Subcutaneous abdominal adipose tissue (tissue), 5 donors: ENCODE measurements around the gene COL18A1.

ENCODE experiments used
- H3K27ac ChIP-seq: one replicate; pipeline ENCODE4 v1.7.0; 2013; ENCODE audit warnings: low read depth, mild to moderate bottlenecking, inconsistent platforms, low read length, moderate library complexity
- H3K27me3 ChIP-seq, 5 donors: one replicate each; pipeline ENCODE4 v1.7.0; 2013; ENCODE audit warnings: low read length in 5 of 5, inconsistent platforms in 1 of 5; ENCODE audit not compliant: control insufficient read depth in 5 of 5, insufficient read depth in 4 of 5
- H3K36me3 ChIP-seq, 5 donors: one replicate each; pipeline ENCODE4 v1.7.0; 2013; ENCODE audit warnings: low read length in 5 of 5; ENCODE audit not compliant: control insufficient read depth in 5 of 5, insufficient read depth in 5 of 5
- H3K4me1 ChIP-seq, 5 donors: one replicate each; pipeline ENCODE4 v1.7.0; 2013; ENCODE audit warnings: low read length in 5 of 5, mild to moderate bottlenecking in 3 of 5, moderate library complexity in 1 of 5; ENCODE audit not compliant: control insufficient read depth in 5 of 5, insufficient read depth in 5 of 5
- H3K4me3 ChIP-seq, 5 donors: one replicate each; pipeline ENCODE4 v1.7.0; 2013; ENCODE audit warnings: low read length in 5 of 5, low read depth in 1 of 5
- H3K9ac ChIP-seq, 5 donors: one replicate each; pipeline ENCODE4 v1.7.0; 2013; ENCODE audit warnings: low read length in 5 of 5, mild to moderate bottlenecking in 4 of 5, moderate library complexity in 3 of 5
- H3K9me3 ChIP-seq, 5 donors: one replicate each; pipeline ENCODE4 v1.7.0; 2013; ENCODE audit warnings: low read length in 5 of 5; ENCODE audit not compliant: control insufficient read depth in 5 of 5
- donor health status: healthy.
- donor health status: healthy.
- donor health status: healthy.
- donor health status: healthy.
- donor health status: healthy.

The COL18A1 gene

GRCh38 chr21:45376459-45377324, 28.3 kb upstream of the COL18A1 start:
- peaks cover 0 to 18% (median 3%) of the 10 kb centered on the region in 5 donors for H3K4me1 ChIP-seq
- peaks cover 0 to 10% (median 2%) of the 10 kb centered on the region in 5 donors for H3K27me3 ChIP-seq
- no peaks in the 10 kb centered on the region for H3K36me3 ChIP-seq
- no peak overlapping the region for H3K27ac ChIP-seq
- H3K4me3 ChIP-seq: no peak overlapping the region
- no peak overlapping the region for H3K9ac ChIP-seq
- peaks cover 0 to 5% (median 0%) of the 10 kb centered on the region in 5 donors for H3K9me3 ChIP-seq

GRCh38 chr21:45377325-45377709, 27.6 kb upstream of the COL18A1 start:
- Histone ChIP-seq H3K27me3 (peaks cover 0 to 11% (median 2%) of the 10 kb centered on the region in 5 donors), H3K36me3 (no peaks in the 10 kb centered on the region), H3K9me3 (peaks cover 0 to 5% (median 0%) of the 10 kb centered on the region in 5 donors), H3K9ac (no peak overlapping the region), H3K27ac (no peak overlapping the region), H3K4me1 (peaks cover 0 to 18% (median 3%) of the 10 kb centered on the region in 5 donors), H3K4me3 (no peak overlapping the region)

GRCh38 chr21:45377866-45378257, 27.1 kb upstream of the COL18A1 start:
- Histone ChIP-seq H3K4me3 (no peak overlapping the region), H3K9ac (no peak overlapping the region), H3K27ac (no peak overlapping the region), H3K36me3 (no peaks in the 10 kb centered on the region), H3K9me3 (peaks cover 0 to 5% (median 0%) of the 10 kb centered on the region in 5 donors), H3K27me3 (peaks cover 0 to 11% (median 2%) of the 10 kb centered on the region in 5 donors), H3K4me1 (peaks cover 0 to 18% (median 3%) of the 10 kb centered on the region in 5 donors)

- Histone ChIP-seq H3K9me3 (peaks cover 0 to 5% (median 0%) of the 10 kb centered on the region in 5 donors), H3K4me3 (no peak overlapping the region), H3K4me1 (peaks cover 0 to 18% (median 3%) of the 10 kb centered on the region in 5 donors), H3K27ac (no peak overlapping the region), H3K27me3 (peaks cover 0 to 11% (median 2%) of the 10 kb centered on the region in 5 donors), H3K36me3 (no peaks in the 10 kb centered on the region), H3K9ac (no peak overlapping the region)
Measured at GRCh38 chr21:45378258-45378966, 26.6 kb upstream of the COL18A1 start.

- Histone ChIP-seq H3K9me3 (peaks cover 0 to 5% (median 0%) of the 10 kb centered on the region in 5 donors), H3K27ac (no peak overlapping the region), H3K36me3 (no peaks in the 10 kb centered on the region), H3K27me3 (peaks cover 0 to 6% (median 3%) of the 10 kb centered on the region in 5 donors), H3K9ac (no peak overlapping the region), H3K4me1 (peaks cover 0 to 12% (median 3%) of the 10 kb centered on the region in 5 donors), H3K4me3 (no peak overlapping the region)
Measured at GRCh38 chr21:45379171-45379900, 25.6 kb upstream of the COL18A1 start.

GRCh38 chr21:45379901-45380330, 25.0 kb upstream of the COL18A1 start:
- H3K9me3 ChIP-seq: peaks cover 0 to 5% (median 0%) of the 10 kb centered on the region in 5 donors

GRCh38 chr21:45380566-45380965, 24.4 kb upstream of the COL18A1 start:
- peaks cover 0 to 5% (median 0%) of the 10 kb centered on the region in 5 donors for H3K9me3 ChIP-seq
- no peaks in the 10 kb centered on the region for H3K36me3 ChIP-seq
- peaks cover 0 to 10% (median 3%) of the 10 kb centered on the region in 5 donors for H3K27me3 ChIP-seq
- H3K27ac ChIP-seq: no peak overlapping the region
- H3K4me3 ChIP-seq: no peak overlapping the region
- no peak overlapping the region for H3K9ac ChIP-seq
- H3K4me1 ChIP-seq: peaks cover 0 to 6% (median 0%) of the 10 kb centered on the region in 5 donors

More at GRCh38 chr21:45379901-45380330, 25.0 kb upstream of the COL18A1 start:
- Histone ChIP-seq H3K4me1 (peaks cover 0 to 10% (median 3%) of the 10 kb centered on the region in 5 donors), H3K27ac (no peak overlapping the region), H3K9ac (no peak overlapping the region), H3K4me3 (no peak overlapping the region), H3K27me3 (peaks cover 0 to 6% (median 3%) of the 10 kb centered on the region in 5 donors), H3K36me3 (no peaks in the 10 kb centered on the region)

- peaks cover 0 to 5% (median 0%) of the 10 kb centered on the region in 5 donors for H3K9me3 ChIP-seq
- H3K27me3 ChIP-seq: peaks cover 0 to 12% (median 3%) of the 10 kb centered on the region in 5 donors
- H3K4me1 ChIP-seq: peaks cover 0 to 5% (median 1%) of the 10 kb centered on the region in 5 donors
Measured at GRCh38 chr21:45381036-45381787, 23.8 kb upstream of the COL18A1 start.

More at GRCh38 chr21:45381036-45381787, 23.8 kb upstream of the COL18A1 start:
- no peak overlapping the region for H3K9ac ChIP-seq
- no peak overlapping the region for H3K27ac ChIP-seq
- no peaks in the 10 kb centered on the region for H3K36me3 ChIP-seq
- no peak overlapping the region for H3K4me3 ChIP-seq
